Activated CD8-positive, alpha-beta memory T cell treated with anti-CD3 and anti-CD28 coated beads for 48 hours (primary cell): ENCODE results near the gene BICDL2.

ENCODE experiments used
- DNase-seq, 3 experiments: peaks; one replicate each; pipeline ENCODE4 v3.0.0-alpha.2; 2020; ENCODE audit warnings: low read depth in 2 of 3, low spot score in 2 of 3

Gene BICDL2

GRCh38 chr16:2987286-2987685 is 49.5 kb downstream of the BICDL2 start:
- DNase-seq = no peak

- no peak for DNase-seq
These were observed 50.0 kb downstream of the BICDL2 start for GRCh38 chr16:2986623-2987188.

- no peak for DNase-seq
These were observed 50.8 kb downstream of the BICDL2 start for GRCh38 chr16:2985893-2986355.

- no peak for DNase-seq
These were observed 51.3 kb downstream of the BICDL2 start for GRCh38 chr16:2985462-2985861.

- peak in 2 of 3 experiments; percentile 68 to 81 for DNase-seq
These were observed 53.0 kb downstream of the BICDL2 start for GRCh38 chr16:2983706-2984136.

GRCh38 chr16:2982402-2982801 is 54.3 kb downstream of the BICDL2 start:
- no peak for DNase-seq

- DNase-seq = no peak
These were observed 54.9 kb downstream of the BICDL2 start for GRCh38 chr16:2981899-2982250.

GRCh38 chr16:2981177-2981898 is 55.4 kb downstream of the BICDL2 start:
- DNase-seq = no peak

GRCh38 chr16:2980227-2981176 is 56.2 kb downstream of the BICDL2 start, which contains the start of gene PKMYT1:
PKMYT1 (minus strand) TSS chr16:2980446; CDS start chr16:2979657, 789 bp downstream.
- peak; percentile 88 to 96 (median 95) for DNase-seq

- no peak for DNase-seq
These were observed 57.0 kb downstream of the BICDL2 start for GRCh38 chr16:2979669-2980226.
